ENCODE data around the gene PTK7. TPM values are rescaled to one million over a fixed set of nuclear protein-coding genes. Genes with fewer than 3 reads are reported as not detected.

The PTK7 gene
- total RNA-seq, 2 donors from 2014 or later = 2.8 to 7.8 TPM

- Mint-ChIP-seq H3K36me3 (ENCODE audit: insufficient read depth in 2 of 2) (peaks cover 0 to 8% of the 10 kb centered on the region in 2 donors), H3K4me1 (ENCODE audit: low read depth) (no peaks in the 10 kb centered on the region), H3K27me3 (ENCODE audit: low read depth) (no peaks in the 10 kb centered on the region), H3K4me3 (no peak overlapping the region), H3K27ac (no peak overlapping the region), H3K9me3 (no peaks in the 10 kb centered on the region)
- ATAC-seq (replicated peaks in 1 of 2) = no peak
- no peak for DNase-seq
Observed at GRCh38 chr6:43199912-43200311, 123.8 kb downstream of the PTK7 start.

DNA sequence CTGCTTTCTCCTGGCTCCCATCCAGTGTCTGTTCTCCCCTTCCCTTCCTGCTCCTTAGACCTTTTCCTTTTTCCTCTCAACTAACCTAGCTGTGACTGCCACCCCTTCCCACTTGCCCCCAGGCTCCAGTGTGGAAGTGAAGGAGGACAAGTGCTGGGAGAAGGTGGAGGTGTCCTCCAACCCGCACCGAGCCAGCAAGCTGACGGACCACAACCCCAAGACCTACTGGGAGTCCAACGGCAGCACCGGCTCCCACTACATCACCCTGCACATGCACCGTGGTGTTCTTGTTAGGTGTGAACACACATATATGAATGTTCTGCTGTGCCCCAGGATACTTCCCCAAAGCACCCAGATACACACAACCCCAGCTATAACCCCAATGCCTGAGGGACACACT lies 124.4 kb downstream of the PTK7 start:
- peaks cover 0 to 11% of the 10 kb centered on the region in 2 donors for H3K36me3 Mint-ChIP-seq (ENCODE audit: insufficient read depth in 2 of 2)
- no peak for ATAC-seq (replicated peaks in 1 of 2)
- H3K4me1 Mint-ChIP-seq (ENCODE audit: low read depth) = no peaks in the 10 kb centered on the region
- no peak for DNase-seq
- H3K27me3 Mint-ChIP-seq (ENCODE audit: low read depth) = no peaks in the 10 kb centered on the region
- no peaks in the 10 kb centered on the region for H3K9me3 Mint-ChIP-seq
- no peak overlapping the region for H3K27ac Mint-ChIP-seq
- H3K4me3 Mint-ChIP-seq = no peak overlapping the region

- no peak for DNase-seq
- ATAC-seq (replicated peaks in 1 of 2) = no peak
- Mint-ChIP-seq H3K27me3 (ENCODE audit: low read depth) (no peaks in the 10 kb centered on the region), H3K4me3 (no peak overlapping the region), H3K4me1 (ENCODE audit: low read depth) (no peaks in the 10 kb centered on the region), H3K36me3 (ENCODE audit: insufficient read depth in 2 of 2) (peaks cover 0 to 5% of the 10 kb centered on the region in 2 donors), H3K27ac (no peak overlapping the region), H3K9me3 (no peaks in the 10 kb centered on the region)
Observed at GRCh38 chr6:43202451-43202850, 126.3 kb downstream of the PTK7 start.

GRCh38 chr6:43203029-43203717 lies 127.1 kb downstream of the PTK7 start:
- Mint-ChIP-seq H3K4me1 (ENCODE audit: low read depth) (no peaks in the 10 kb centered on the region), H3K36me3 (ENCODE audit: insufficient read depth in 2 of 2) (peaks cover 0 to 5% of the 10 kb centered on the region in 2 donors), H3K27ac (no peak overlapping the region), H3K4me3 (no peak overlapping the region), H3K27me3 (ENCODE audit: low read depth) (no peaks in the 10 kb centered on the region), H3K9me3 (no peaks in the 10 kb centered on the region)
- no peak for ATAC-seq (replicated peaks in 1 of 2)
- DNase-seq = no peak

DNA sequence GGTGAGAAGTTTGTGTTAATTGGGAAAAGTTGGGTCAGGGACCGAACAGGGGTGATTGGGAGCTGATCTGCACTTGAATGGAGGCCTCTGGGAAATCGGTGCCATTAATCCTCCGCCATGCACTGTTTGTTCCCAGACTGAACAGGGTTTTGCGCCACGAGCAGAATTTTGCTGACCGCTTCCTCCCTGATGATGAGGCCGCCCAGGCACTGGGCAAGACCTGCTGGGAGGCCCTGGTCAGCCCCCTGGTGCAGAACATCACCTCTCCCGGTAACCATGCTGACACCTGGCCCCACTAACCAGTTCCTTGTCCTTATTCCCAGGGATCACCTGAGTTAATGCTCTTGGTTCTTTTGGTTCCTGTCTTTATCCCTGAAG lies 127.6 kb downstream of the PTK7 start:
- no peak for DNase-seq
- H3K27me3 Mint-ChIP-seq (ENCODE audit: low read depth) = no peaks in the 10 kb centered on the region
- no peak overlapping the region for H3K4me3 Mint-ChIP-seq
- no peak for ATAC-seq (replicated peaks in 1 of 2)
- H3K9me3 Mint-ChIP-seq = no peaks in the 10 kb centered on the region
- H3K36me3 Mint-ChIP-seq (ENCODE audit: insufficient read depth in 2 of 2) = peaks cover 0 to 5% of the 10 kb centered on the region in 2 donors
- no peak overlapping the region for H3K27ac Mint-ChIP-seq
- no peaks in the 10 kb centered on the region for H3K4me1 Mint-ChIP-seq (ENCODE audit: low read depth)

DNA sequence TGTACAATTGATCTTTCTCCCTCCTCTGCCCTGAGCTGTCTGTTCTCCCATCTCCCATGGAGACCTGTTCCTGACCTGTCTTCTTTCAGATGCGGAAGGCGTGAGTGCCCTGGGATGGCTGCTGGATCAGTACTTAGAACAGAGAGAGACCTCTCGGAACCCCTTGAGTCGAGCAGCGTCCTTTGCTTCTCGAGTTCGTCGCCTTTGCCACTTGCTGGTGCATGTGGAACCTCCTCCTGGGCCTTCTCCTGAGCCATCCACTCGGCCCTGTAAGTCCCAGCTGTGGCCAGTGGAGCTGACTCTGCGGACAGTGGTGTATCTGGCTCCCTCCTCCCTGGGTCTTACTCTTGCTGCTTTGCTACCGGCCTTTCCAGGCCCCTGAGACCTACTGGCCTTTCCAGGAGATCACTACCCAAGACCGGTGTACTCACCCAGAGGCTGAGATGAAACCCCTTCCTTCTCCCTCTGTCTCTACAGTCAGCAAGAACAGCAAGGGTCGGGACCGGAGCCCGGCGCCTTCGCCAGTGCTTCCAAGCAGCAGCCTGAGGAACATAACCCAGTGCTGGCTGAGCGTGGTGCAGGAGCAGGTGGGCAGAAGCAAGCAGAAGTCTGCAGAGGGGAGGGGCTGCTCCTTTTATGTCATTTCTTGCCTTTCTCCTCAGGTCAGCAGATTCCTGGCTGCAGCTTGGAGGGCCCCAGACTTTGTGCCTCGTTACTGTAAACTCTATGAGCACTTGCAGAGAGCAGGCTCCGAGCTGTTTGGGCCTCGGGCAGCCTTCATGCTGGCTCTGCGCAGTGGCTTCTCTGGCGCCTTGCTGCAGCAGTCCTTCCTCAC lies 128.4 kb downstream of the PTK7 start:
- Mint-ChIP-seq H3K9me3 (no peaks in the 10 kb centered on the region), H3K4me3 (no peak overlapping the region), H3K27ac (no peak overlapping the region), H3K27me3 (ENCODE audit: low read depth) (no peaks in the 10 kb centered on the region), H3K4me1 (ENCODE audit: low read depth) (no peaks in the 10 kb centered on the region), H3K36me3 (ENCODE audit: insufficient read depth in 2 of 2) (peaks cover 0 to 5% of the 10 kb centered on the region in 2 donors)
- DNase-seq (no peak), ATAC-seq (replicated peaks in 1 of 2) (no peak)

GRCh38 chr6:43205849-43206248 lies 129.7 kb downstream of the PTK7 start:
- no peak for DNase-seq
- no peak for ATAC-seq (replicated peaks in 1 of 2)
- Mint-ChIP-seq H3K27me3 (ENCODE audit: low read depth) (no peaks in the 10 kb centered on the region), H3K4me1 (ENCODE audit: low read depth) (no peaks in the 10 kb centered on the region), H3K9me3 (no peaks in the 10 kb centered on the region), H3K27ac (no peak overlapping the region), H3K36me3 (ENCODE audit: insufficient read depth in 2 of 2) (peaks cover 0 to 5% of the 10 kb centered on the region in 2 donors), H3K4me3 (no peak overlapping the region)

DNA sequence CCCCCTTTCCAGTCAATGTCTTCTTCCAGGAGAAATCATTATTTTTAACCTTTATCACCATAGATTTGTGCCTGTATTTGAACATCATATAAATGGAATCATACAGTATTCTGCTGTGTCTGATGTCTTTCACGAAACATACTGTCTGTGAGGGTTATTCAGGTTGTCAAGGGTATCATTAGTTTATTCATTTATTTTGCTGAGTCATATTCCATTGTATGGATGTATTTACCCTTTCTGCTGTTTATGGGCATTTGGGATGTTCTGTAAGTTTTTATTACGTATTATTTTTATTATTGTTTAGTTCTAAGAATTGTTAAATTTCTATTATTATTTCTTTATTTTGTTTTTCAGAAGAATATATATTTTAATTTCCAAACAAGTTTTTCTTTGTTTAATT lies 131.2 kb downstream of the PTK7 start:
- Mint-ChIP-seq H3K4me1 (ENCODE audit: low read depth) (no peaks in the 10 kb centered on the region), H3K27ac (no peak overlapping the region), H3K36me3 (ENCODE audit: insufficient read depth in 2 of 2) (peaks cover 0 to 3% of the 10 kb centered on the region in 2 donors), H3K27me3 (ENCODE audit: low read depth) (no peaks in the 10 kb centered on the region), H3K9me3 (no peaks in the 10 kb centered on the region), H3K4me3 (no peak overlapping the region)
- DNase-seq (no peak), ATAC-seq (replicated peaks in 1 of 2) (no peak)

Other genes with a start within 250 kb of the PTK7 start
- 100 to 1,000 TPM; 116 to 117 TPM for gene RPL7L1, start 196.7 kb upstream of the PTK7 start, total RNA-seq
- not detected for gene PTCRA, start 160.3 kb upstream of the PTK7 start, total RNA-seq
- 10 to 100 TPM; 37.3 to 46.1 TPM for gene CNPY3, start 146.8 kb upstream of the PTK7 start, total RNA-seq
- gene GNMT, start 115.6 kb upstream of the PTK7 start, total RNA-seq = under 1 TPM; 0.69 to 0.70 TPM
- 10 to 100 TPM; 28.0 to 31.5 TPM for gene PEX6, start 97.1 kb upstream of the PTK7 start, total RNA-seq
- 10 to 100 TPM; 51.3 to 60.5 TPM for gene PPP2R5D, start 91.7 kb upstream of the PTK7 start, total RNA-seq
- 10 to 100 TPM; 42.1 to 53.7 TPM for gene MEA1, start 62.4 kb upstream of the PTK7 start, total RNA-seq
- 10 to 100 TPM; 62.5 to 68.9 TPM for gene KLHDC3, start 62.1 kb upstream of the PTK7 start, total RNA-seq
- gene RRP36, start 54.7 kb upstream of the PTK7 start, total RNA-seq = 10 to 100 TPM; 43.4 to 54.2 TPM
- 10 to 100 TPM; 16.8 to 19.7 TPM for gene CUL7, start 22.5 kb upstream of the PTK7 start, total RNA-seq
- gene MRPL2, start 16.9 kb upstream of the PTK7 start, total RNA-seq = 10 to 100 TPM; 85.0 to 85.7 TPM
- 10 to 100 TPM; 36.9 to 37.4 TPM for gene KLC4, start 16.7 kb upstream of the PTK7 start, total RNA-seq
- 10 to 100 TPM; 44.2 to 46.1 TPM for gene SRF, start 95.0 kb downstream of the PTK7 start, total RNA-seq
- 10 to 100 TPM; 60.7 to 62.0 TPM for gene CUL9, start 105.9 kb downstream of the PTK7 start, total RNA-seq
- 10 to 100 TPM; 38.3 to 42.3 TPM for gene DNPH1, start 153.2 kb downstream of the PTK7 start, total RNA-seq
- 1 to 10 TPM; 1.1 to 1.2 TPM for gene TTBK1, start 167.2 kb downstream of the PTK7 start, total RNA-seq
- not detected for gene SLC22A7, start 221.9 kb downstream of the PTK7 start, total RNA-seq
- under 1 TPM; 0.82 to 0.90 TPM for gene CRIP3, start 232.5 kb downstream of the PTK7 start, total RNA-seq

All from activated T-cell treated with anti-CD3 and anti-CD28 coated beads, Interleukin-2, amount 50 U/mL, for 72 hours (primary cell).